Fibroblast of villous mesenchyme (primary cell): Measurements from ENCODE around the gene RFT1. TPM values are rescaled to one million over a fixed set of nuclear protein-coding genes. Genes with fewer than 3 reads are reported as not detected.

Experiments used
- DNase-seq: peaks from one replicate; pipeline ENCODE4 v3.0.0-alpha.2; 2010; ENCODE audit warnings: low read depth
- H3K4me3 ChIP-seq: 2 replicates; pipeline ENCODE4 v1.5.1; 2011; ENCODE audit warnings: low read depth, mild to moderate bottlenecking, low read length
- total RNA-seq: library from RNA; depleted of rRNA; stranded (reverse); fragments of >200 nt; gene quantifications from 2 replicates; pipeline ENCODE4 v1.2.3, GENCODE V29; 2012
- TF ChIP-seq, protein P1 (sequence below): IDR thresholded peaks from 2 replicates; pipeline ENCODE4 v1.5.1; 2012; ENCODE audit warnings: low read depth, mild to moderate bottlenecking, low read length; ENCODE audit not compliant: insufficient read depth

RFT1 gene
- total RNA-seq, 1 donor: 13.4 TPM

DNA sequence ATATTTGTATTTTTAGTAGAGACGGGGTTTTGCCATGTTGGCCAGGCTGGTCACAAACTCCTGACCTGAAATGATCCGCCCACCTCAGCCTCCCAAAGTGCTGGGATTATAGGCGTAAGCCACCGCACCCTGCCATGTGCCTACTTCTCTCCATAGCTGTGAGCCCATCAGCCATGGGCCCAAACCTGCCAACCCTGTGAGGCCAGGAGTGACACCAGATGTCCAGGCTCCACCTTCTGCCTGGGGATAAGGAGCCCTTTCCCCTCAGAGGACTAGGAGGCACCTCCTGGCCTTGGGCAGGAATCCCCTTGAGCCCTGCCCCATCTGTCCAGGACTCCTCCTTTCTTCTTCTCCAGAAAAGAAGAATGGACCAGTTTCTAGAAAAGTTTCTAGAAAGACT lies 14.2 kb upstream of the RFT1 start:
- TF ChIP-seq, protein P1, sequence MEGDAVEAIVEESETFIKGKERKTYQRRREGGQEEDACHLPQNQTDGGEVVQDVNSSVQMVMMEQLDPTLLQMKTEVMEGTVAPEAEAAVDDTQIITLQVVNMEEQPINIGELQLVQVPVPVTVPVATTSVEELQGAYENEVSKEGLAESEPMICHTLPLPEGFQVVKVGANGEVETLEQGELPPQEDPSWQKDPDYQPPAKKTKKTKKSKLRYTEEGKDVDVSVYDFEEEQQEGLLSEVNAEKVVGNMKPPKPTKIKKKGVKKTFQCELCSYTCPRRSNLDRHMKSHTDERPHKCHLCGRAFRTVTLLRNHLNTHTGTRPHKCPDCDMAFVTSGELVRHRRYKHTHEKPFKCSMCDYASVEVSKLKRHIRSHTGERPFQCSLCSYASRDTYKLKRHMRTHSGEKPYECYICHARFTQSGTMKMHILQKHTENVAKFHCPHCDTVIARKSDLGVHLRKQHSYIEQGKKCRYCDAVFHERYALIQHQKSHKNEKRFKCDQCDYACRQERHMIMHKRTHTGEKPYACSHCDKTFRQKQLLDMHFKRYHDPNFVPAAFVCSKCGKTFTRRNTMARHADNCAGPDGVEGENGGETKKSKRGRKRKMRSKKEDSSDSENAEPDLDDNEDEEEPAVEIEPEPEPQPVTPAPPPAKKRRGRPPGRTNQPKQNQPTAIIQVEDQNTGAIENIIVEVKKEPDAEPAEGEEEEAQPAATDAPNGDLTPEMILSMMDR: no peak
- no peak for DNase-seq
- H3K4me3 ChIP-seq: no peak overlapping the region

- TF ChIP-seq, protein P1: no peak
- no peak for DNase-seq
- H3K4me3 ChIP-seq: no peak overlapping the region
Observed at GRCh38 chr3:53142986-53143385, 12.8 kb upstream of the RFT1 start.

DNA sequence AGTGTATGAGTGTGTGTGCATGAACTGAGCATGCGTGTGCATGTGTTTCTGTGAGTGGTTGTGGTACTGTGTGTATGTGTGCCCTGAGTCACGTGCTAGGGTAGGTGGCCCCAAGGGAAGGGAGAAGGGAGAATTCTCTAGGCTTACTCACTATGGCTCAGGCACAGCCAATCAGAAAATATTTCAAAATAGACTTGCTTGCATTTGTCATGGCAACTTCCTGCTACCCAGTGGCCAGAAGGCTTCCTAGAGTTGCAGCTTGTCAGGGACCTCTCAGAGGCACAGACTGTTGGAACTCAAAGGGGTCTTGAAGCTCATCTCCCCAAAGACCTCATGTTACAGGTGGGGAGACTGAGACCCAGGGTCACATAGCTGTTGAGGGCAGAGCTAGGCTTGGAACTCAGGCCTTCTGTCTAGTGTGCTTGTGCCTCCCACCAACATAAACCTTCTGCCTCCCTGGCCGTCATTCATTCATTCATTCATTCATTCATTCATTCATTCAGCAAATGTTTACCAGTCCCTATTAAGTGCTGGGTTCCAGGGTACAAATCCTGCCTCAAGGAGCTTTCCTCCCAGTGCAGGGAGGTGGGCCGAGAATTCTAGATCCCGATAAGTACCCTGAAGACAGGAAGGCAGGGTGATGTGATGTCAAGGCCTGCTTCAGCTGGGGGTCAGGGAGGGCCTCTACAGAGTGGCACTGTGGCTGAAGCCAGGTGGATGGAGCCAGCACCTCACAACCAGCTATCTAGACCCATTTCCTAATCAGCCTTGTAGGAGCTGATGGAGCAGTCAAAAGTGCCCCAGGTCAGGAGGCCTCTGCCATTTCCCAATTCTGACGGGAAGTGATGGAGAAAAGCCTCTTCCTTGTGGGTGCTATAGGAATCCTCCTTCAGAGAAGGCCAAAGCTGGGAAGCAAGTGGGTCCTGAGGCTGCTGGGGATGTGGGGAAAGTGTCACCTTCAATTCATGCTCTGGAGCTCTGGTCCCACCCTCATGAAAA lies 10.9 kb upstream of the RFT1 start:
- DNase-seq: peak; percentile 16
- no peak overlapping the region for H3K4me3 ChIP-seq
- TF ChIP-seq, protein P1: no peak

DNA sequence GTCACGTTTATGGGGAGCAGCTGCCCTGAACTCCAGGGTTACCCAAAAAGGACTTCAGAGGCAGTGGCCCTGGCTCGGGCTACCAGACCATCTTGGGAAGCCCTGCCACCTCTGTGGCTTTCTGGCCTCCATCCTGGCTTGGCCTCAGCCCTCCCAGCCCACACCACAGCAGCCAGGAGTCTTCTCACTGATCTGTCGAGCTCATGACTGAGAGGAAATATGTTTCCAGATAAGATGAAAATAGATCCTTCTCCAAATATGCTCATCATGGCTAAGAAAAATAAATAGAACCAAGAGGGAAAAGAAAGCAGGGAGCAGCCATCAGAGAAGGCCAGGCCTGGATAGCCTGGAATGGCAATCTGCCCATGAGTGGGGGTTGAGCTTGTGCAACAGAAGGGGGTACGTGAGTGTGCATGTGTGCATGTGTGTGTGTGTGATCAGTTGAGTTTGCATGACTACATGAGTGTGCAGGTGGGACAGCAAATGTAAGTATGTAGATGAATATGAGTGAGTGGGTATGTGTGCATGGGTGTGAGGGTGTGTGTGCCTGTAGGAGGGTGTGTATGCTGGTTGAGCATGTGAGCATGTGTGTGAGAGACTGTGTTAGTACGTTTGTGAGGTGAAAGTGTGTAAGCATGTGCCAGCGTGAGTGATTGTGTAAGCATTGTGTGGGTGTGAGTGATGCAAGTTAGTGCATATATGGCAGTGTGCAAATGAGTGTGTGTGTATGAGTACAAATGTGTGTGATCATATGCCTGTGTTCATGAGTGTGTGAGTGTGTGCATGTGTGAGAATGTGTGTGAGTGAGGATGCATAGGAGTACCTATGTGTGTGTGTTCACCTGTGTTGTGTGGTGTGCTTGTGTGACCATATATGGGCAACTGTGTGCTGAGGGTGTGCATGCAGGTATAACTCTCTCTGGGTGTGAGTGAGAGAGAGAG lies 9.9 kb upstream of the RFT1 start:
- DNase-seq: no peak
- H3K4me3 ChIP-seq: no peak overlapping the region
- TF ChIP-seq, protein P1: no peak

- DNase-seq: peak; percentile 63
- H3K4me3 ChIP-seq: no peak overlapping the region
- TF ChIP-seq, protein P1: no peak
Observed at GRCh38 chr3:53137835-53138446, 7.7 kb upstream of the RFT1 start.

DNA sequence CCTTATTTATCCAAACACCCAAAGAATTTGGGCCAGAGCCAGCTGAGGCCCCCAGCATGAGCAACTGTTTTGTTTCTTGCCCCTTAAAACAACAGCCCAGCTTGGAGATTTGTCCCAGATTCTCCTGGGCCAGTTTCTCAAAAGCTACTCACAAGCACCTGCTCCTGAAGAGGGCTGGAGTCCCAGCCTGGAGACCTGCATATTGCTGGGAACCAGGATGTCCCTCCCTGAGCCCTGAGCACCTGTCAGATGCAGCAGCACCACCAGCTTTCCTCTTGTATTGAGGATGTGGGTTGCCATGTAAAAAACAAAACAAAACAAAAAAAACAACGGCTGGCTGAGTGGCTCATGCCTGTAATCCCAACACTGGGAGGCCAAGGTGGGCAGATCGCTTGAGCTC lies 7.0 kb upstream of the RFT1 start:
- H3K4me3 ChIP-seq: no peak overlapping the region
- TF ChIP-seq, protein P1: no peak
- DNase-seq: no peak
